Muscle layer of colon (tissue), 2 donors: ENCODE results near the gene NALCN.

Experiments
- H3K27ac ChIP-seq: one replicate; pipeline ENCODE4 v1.7.0; 2013; ENCODE audit warnings: low read depth, mild to moderate bottlenecking, low read length, moderate library complexity
- H3K27me3 ChIP-seq, 2 donors: one replicate each; pipeline ENCODE4 v1.7.0; 2013; ENCODE audit warnings: low read length in 2 of 2, mild to moderate bottlenecking in 2 of 2; ENCODE audit not compliant: insufficient read depth in 2 of 2, control insufficient read depth in 1 of 2
- H3K36me3 ChIP-seq: one replicate; pipeline ENCODE4 v1.7.0; 2013; ENCODE audit warnings: mild to moderate bottlenecking, low read length; ENCODE audit not compliant: insufficient read depth
- H3K4me1 ChIP-seq: one replicate; pipeline ENCODE4 v1.7.0; 2013; ENCODE audit warnings: mild to moderate bottlenecking, low read length; ENCODE audit not compliant: insufficient read depth
- H3K4me3 ChIP-seq, 2 donors: one replicate each; pipeline ENCODE4 v1.7.0; 2013; ENCODE audit warnings: low read length in 2 of 2, low read depth in 1 of 2, mild to moderate bottlenecking in 1 of 2, moderate library complexity in 1 of 2
- H3K9ac ChIP-seq: one replicate; pipeline ENCODE4 v1.7.0; 2013; ENCODE audit warnings: low read length
- H3K9me3 ChIP-seq: one replicate; pipeline ENCODE4 v1.7.0; 2013; ENCODE audit warnings: mild to moderate bottlenecking, low read length
- donor health status: abdominal sarcoma.
- donor health status: Adenocarcinoma of cecum.

NALCN gene

GRCh38 chr13:101013245-101013644 is 403.1 kb downstream of the NALCN start:
- no peaks in the 10 kb centered on the region for H3K27me3 ChIP-seq
- H3K4me1 ChIP-seq = no peaks in the 10 kb centered on the region
- no peaks in the 10 kb centered on the region for H3K36me3 ChIP-seq
- no peak overlapping the region for H3K27ac ChIP-seq
- H3K9ac ChIP-seq = no peak overlapping the region
- H3K4me3 ChIP-seq = no peak overlapping the region
- H3K9me3 ChIP-seq = no peaks in the 10 kb centered on the region

- no peak overlapping the region for H3K9ac ChIP-seq
- H3K27me3 ChIP-seq = no peaks in the 10 kb centered on the region
- H3K9me3 ChIP-seq = no peaks in the 10 kb centered on the region
- H3K4me1 ChIP-seq = no peaks in the 10 kb centered on the region
- H3K4me3 ChIP-seq = no peak overlapping the region
- no peak overlapping the region for H3K27ac ChIP-seq
- H3K36me3 ChIP-seq = no peaks in the 10 kb centered on the region
These were observed 406.2 kb downstream of the NALCN start for GRCh38 chr13:101010100-101010499.

GRCh38 chr13:101007245-101007644 is 409.1 kb downstream of the NALCN start:
- Histone ChIP-seq H3K27me3 (no peaks in the 10 kb centered on the region), H3K4me3 (no peak overlapping the region), H3K4me1 (no peaks in the 10 kb centered on the region), H3K36me3 (no peaks in the 10 kb centered on the region), H3K27ac (no peak overlapping the region), H3K9ac (no peak overlapping the region), H3K9me3 (no peaks in the 10 kb centered on the region)
